Pancreas (tissue), 10 donors: ENCODE measurements around the gene CDSN. TPM values are rescaled to one million over a fixed set of nuclear protein-coding genes. Genes with fewer than 3 reads are reported as not detected.
A peak's percentile ranks its signal among the peaks of the same experiment; 100 is the strongest.

Experiments
- ATAC-seq, 4 donors: fragments of 200-7000 bp; cut with Tn5 transposase; one replicate each; pipeline versions ENCODE4 v1.8.0 to v1.9.1; 2020; ENCODE audit warnings: mild to moderate bottlenecking in 4 of 4, moderate library complexity in 4 of 4
- DNase-seq, 6 donors: peaks; one replicate each; pipeline ENCODE4 v3.0.0-alpha.2; 2020
- FAIRE-seq: peaks from 2 replicates; lab custom pipeline; 2012; peaks lifted over from hg19 to GRCh38; lab: Jason Lieb, UNC
- H3K27ac ChIP-seq, 4 donors: fragments of 200-600 bp; sonication (generic); 1 replicate in 3 of 4; 2 replicates in 1 of 4; pipeline versions ENCODE4 v1.5.0 to v1.8.0; 2020
- H3K27me3 ChIP-seq, 4 donors: fragments of 200-600 bp; one replicate each; pipeline ENCODE4 v1.8.0; 2021
- H3K36me3 ChIP-seq, 3 donors: fragments of 200-600 bp; sonication (generic) in 1 of 3; one replicate each; pipeline versions ENCODE4 v1.5.0 to v1.8.0; 2020 to 2021
- H3K4me1 ChIP-seq, 3 donors: fragments of 200-600 bp; one replicate each; pipeline ENCODE4 v1.8.0; 2021
- H3K4me3 ChIP-seq, 4 donors: fragments of 200-600 bp; sonication (generic) in 2 of 4; one replicate each; pipeline versions ENCODE4 v1.5.0 to v1.8.0; 2020 to 2021
- H3K9me3 ChIP-seq, 4 donors: fragments of 200-600 bp; one replicate each; pipeline ENCODE4 v1.8.0; 2021
- WGBS, 2 donors: extraction: QIAGEN DNeasy Blood & Tissue Kit; methylation state at CpG; one replicate each; pipeline ENCODE4 v1.1.7; 2013; 5-methylcytosine and 5-hydroxymethylcytosine counted together
- intact Hi-C, 3 donors: fragments of 100-400 bp; cut with DNase I; formaldehyde crosslinking; loops; one replicate each; pipeline versions ENCODE4 v1.11.1 to v1.14.2; 2022
- polyA plus RNA-seq, 2 donors: library from polyadenylated mRNA; stranded (reverse); fragments of 200-250 nt; gene quantifications; one replicate each; pipeline ENCODE4 v1.2.3, GENCODE V29; 2013
- total RNA-seq, 6 donors: library from RNA; stranded (reverse); fragmentation: NEBNext Ultra II Directional in 4 of 6; extraction: Animal tissue kit (Norgen Biotek cat#: 25700) in 4 of 6; gene quantifications; one replicate each; pipeline versions ENCODE4 v1.2.1 to v1.2.4, GENCODE V29; 2021 to 2023
- TF ChIP-seq, protein P1 (sequence below), 4 donors: fragments of 200-600 bp; sonication (generic) in 3 of 4; IDR thresholded peaks; one replicate each; pipeline versions ENCODE4 v1.5.0 to v1.8.0; 2021; ENCODE audit warnings: antibody characterized with exemption in 4 of 4
- donor health status: healthy with polysubstance abuse.
- donor health status: DM: no; HTN: no; CAD: no; lungs with moderate emphysema.
- donor health status: DM: no; HTN: no; CAD: no.
- donor health status: control.
- donor health status: control.
- donor health status: Bipolar disorder and iron deficiency.
- donor health status: DM: yes; HTN: yes; CAD: no.
- donor health status: DM: no; HTN: no; CAD: no.
- donor health status: DM: no; HTN: no; CAD: no.
- donor health status: DM: yes; HTN: yes; CAD: no.

CDSN gene
- total and polyA plus RNA-seq, 8 donors = 0.05 to 0.08 (median 0.06) TPM; not detected in 5

DNA sequence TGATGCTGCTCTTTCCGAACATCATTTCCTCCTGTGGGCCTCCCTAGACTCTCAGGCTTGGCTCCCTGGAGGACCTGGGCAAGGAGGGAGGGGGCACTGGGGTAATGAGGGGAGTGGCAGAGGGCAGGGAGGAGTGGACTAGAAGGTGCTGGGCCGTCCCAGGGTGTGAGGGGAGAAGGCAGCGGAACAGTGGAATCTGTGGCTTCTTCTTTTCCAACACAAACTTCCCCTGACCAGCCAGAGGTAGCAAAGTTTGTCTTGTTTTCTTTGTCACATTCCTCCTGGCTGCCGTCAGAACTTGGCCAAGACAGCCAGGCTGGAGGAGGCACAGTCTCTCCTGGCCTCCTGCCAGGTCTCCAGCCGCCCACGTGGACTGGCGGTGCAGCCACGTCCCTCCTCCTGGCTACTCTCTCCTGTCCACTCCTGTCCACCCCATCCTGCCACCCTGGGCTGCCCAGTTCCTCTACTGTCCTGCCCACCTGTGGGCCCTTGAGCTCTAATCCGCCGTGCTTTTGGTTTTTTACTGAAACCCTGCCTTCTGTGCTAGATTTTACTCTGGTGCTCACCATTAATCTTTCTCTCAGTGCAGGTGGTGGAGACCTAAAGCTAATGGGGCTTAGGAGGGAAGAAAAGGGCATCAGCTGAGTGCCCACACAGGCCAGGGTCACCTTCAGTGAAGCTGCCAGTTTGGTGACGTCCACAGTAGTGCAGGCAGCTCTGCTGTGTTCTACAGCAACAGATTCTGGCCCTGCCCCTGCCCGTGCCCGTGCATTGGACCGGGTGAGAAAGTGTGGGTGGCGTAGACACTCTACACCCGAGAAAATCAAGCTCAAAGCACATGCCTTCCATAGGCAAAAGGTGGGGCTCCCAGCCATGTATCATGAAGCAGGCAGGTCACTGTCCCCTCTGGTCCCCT, 2.8 kb upstream of the CDSN start:
- TF ChIP-seq, protein P1, sequence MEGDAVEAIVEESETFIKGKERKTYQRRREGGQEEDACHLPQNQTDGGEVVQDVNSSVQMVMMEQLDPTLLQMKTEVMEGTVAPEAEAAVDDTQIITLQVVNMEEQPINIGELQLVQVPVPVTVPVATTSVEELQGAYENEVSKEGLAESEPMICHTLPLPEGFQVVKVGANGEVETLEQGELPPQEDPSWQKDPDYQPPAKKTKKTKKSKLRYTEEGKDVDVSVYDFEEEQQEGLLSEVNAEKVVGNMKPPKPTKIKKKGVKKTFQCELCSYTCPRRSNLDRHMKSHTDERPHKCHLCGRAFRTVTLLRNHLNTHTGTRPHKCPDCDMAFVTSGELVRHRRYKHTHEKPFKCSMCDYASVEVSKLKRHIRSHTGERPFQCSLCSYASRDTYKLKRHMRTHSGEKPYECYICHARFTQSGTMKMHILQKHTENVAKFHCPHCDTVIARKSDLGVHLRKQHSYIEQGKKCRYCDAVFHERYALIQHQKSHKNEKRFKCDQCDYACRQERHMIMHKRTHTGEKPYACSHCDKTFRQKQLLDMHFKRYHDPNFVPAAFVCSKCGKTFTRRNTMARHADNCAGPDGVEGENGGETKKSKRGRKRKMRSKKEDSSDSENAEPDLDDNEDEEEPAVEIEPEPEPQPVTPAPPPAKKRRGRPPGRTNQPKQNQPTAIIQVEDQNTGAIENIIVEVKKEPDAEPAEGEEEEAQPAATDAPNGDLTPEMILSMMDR (IDR thresholded peaks at IDR 0.05) = no peak
- peak; percentile 81 to 87 (median 82) for ATAC-seq
- Histone ChIP-seq H3K36me3 (no peaks in the 10 kb centered on the region), H3K4me1 (peaks cover 0 to 12% (median 0%) of the 10 kb centered on the region in 3 donors), H3K27ac (peak overlapping the region; percentile 45 to 75 (median 64)), H3K4me3 (no peak overlapping the region), H3K27me3 (no peaks in the 10 kb centered on the region), H3K9me3 (no peaks in the 10 kb centered on the region)
- WGBS, 2 donors = 34% methylated on average over 16 of the region's 16 CpGs
- no peak for FAIRE-seq
- peak; percentile 76 to 96 (median 90) for DNase-seq
- intact Hi-C loops = no loop called here

DNA sequence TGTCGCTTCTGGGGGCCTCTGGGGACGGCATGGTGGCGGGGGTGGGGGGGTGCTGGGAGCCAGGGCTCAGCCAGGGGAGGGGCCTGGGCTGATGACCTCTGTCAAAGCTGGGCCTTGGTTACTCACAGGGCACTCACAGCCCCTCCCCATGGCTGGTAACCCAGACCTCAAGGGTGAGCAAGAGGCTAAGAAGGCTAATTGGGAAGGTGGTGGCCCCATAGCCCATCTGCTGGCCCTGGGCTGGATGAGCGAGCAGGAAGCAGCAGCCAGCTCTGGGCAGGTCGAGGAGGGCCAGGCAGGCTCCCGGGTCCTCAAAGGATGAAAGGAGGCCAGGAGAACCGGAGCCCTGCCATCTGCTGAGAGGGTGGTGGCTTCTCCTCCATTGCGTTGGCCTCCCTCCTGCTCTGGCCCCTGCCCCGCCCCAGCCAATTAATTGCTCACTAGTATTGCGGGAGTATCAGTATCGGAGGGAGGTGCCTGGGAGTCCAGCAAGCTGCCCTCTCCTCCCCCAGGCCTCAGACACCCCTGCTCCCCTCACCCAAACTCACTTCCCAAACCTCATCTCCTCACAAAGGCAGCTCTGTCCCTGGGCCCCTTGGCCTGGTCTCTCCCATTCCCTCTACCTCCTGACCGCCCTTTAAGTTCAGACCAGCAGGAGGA, 1.0 kb upstream of the CDSN start:
- Histone ChIP-seq H3K4me1 (peaks cover 0 to 12% (median 0%) of the 10 kb centered on the region in 3 donors), H3K4me3 (no peak overlapping the region), H3K9me3 (no peaks in the 10 kb centered on the region), H3K27ac (peak overlapping the region in 1 of 4 donors; percentile 64), H3K36me3 (no peaks in the 10 kb centered on the region), H3K27me3 (no peaks in the 10 kb centered on the region)
- 70 to 89% methylated on average over 11 to 12 of the region's 12 CpGs for WGBS, 2 donors
- no peak for ATAC-seq
- FAIRE-seq = no peak
- intact Hi-C loops = no loop called here
- TF ChIP-seq, protein P1 (IDR thresholded peaks at IDR 0.05) = no peak
- no peak for DNase-seq

DNA sequence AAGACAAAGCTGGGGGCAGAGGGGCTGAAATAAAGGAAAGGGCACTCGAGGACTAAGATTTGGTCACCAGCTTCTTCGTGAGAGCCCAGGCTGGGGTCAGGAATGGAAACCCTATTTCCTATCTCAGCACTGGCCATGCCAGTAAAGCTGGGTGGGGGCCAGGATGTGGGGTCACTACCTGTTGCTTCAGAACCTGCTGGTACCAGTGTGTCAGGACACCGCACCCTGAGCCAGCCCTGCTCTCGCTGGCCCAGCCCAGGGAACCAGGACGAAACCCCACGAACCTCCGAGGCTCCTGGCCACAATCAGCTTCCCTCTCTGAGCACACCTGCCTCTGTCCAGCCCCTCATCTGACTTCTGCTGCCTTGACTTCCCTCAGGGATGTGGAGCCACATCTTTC, 2.1 kb downstream of the CDSN start:
- Histone ChIP-seq H3K36me3 (no peaks in the 10 kb centered on the region), H3K4me3 (no peak overlapping the region), H3K27ac (no peak overlapping the region), H3K4me1 (peaks cover 0 to 12% (median 0%) of the 10 kb centered on the region in 3 donors), H3K27me3 (no peaks in the 10 kb centered on the region), H3K9me3 (no peaks in the 10 kb centered on the region)
- ATAC-seq (no peak), FAIRE-seq (no peak), DNase-seq (no peak)
- TF ChIP-seq, protein P1 (IDR thresholded peaks at IDR 0.05) = no peak
- intact Hi-C loops = no loop called here
- WGBS, 2 donors = 58 to 86% methylated on average over 7 of the region's 7 CpGs

DNA sequence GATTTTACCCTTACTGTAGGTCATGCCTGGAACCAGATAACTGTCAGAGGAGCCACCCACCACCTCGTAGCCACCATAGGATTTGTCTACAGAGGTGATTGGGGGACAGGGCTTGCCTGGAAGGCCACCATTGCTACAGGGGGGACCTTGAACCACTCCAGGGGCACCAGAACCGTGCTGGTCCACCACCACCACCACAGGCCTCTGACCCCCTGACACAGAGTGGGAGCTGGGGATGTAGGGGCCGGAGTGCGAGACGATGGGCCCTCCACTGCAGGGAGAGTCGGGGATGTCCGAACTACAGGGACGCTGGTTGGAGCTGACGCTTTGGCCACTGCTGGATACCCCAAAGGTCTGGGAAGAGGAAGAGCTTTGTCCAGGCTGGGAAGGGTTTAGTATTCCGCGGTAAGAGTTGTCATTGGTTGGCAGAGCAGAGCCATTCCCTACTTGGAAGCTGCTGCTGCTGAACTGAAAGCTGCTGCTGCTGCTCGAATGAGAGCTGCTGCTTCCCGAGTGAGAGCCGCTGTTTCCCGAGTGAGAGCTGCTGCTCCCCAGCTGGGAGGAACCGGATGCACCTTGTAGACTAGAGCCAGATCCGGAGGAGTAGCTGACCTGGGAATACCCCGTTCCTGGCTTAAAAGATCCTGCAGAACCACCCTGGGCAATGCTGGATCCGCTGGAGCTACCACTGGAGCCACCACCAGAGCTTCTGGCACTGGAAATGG, 3.4 kb downstream of the CDSN start:
- no peak overlapping the region for H3K4me3 ChIP-seq
- H3K36me3 ChIP-seq = no peaks in the 10 kb centered on the region
- no peaks in the 10 kb centered on the region for H3K4me1 ChIP-seq
- ATAC-seq (no peak), FAIRE-seq (no peak), DNase-seq (no peak)
- no peaks in the 10 kb centered on the region for H3K9me3 ChIP-seq
- 62 to 76% methylated on average over 19 of the region's 19 CpGs for WGBS, 2 donors
- no peaks in the 10 kb centered on the region for H3K27me3 ChIP-seq
- TF ChIP-seq, protein P1 (IDR thresholded peaks at IDR 0.05) = no peak
- H3K27ac ChIP-seq = no peak overlapping the region
- intact Hi-C loops = no loop called here
